Duodenal mucosa (tissue), 2 donors: ENCODE measurements around the gene ZBTB46.

ENCODE experiments used
- H3K27ac ChIP-seq: one replicate; pipeline ENCODE4 v1.7.0; 2013; ENCODE audit warnings: low read depth, low read length
- H3K27me3 ChIP-seq, 2 donors: one replicate each; pipeline ENCODE4 v1.7.0; 2013; ENCODE audit warnings: low read length in 2 of 2, control low read depth in 1 of 2; ENCODE audit not compliant: insufficient read depth in 2 of 2, control insufficient read depth in 1 of 2
- H3K36me3 ChIP-seq, 2 donors: one replicate each; pipeline ENCODE4 v1.7.0; 2013; ENCODE audit warnings: low read length in 2 of 2, control low read depth in 1 of 2; ENCODE audit not compliant: insufficient read depth in 2 of 2, control insufficient read depth in 1 of 2
- H3K4me1 ChIP-seq, 2 donors: one replicate each; pipeline ENCODE4 v1.7.0; 2013; ENCODE audit warnings: low read length in 2 of 2, control low read depth in 1 of 2; ENCODE audit not compliant: insufficient read depth in 2 of 2, control insufficient read depth in 1 of 2
- H3K4me3 ChIP-seq, 2 donors: one replicate each; pipeline ENCODE4 v1.7.0; 2013; ENCODE audit warnings: low read length in 2 of 2, low read depth in 1 of 2
- H3K9ac ChIP-seq, 2 donors: one replicate each; pipeline ENCODE4 v1.7.0; 2013; ENCODE audit warnings: low read length in 2 of 2, low read depth in 1 of 2
- H3K9me3 ChIP-seq, 2 donors: one replicate each; pipeline ENCODE4 v1.7.0; 2013; ENCODE audit warnings: low read length in 2 of 2, control low read depth in 1 of 2; ENCODE audit not compliant: control insufficient read depth in 1 of 2

The ZBTB46 gene

DNA sequence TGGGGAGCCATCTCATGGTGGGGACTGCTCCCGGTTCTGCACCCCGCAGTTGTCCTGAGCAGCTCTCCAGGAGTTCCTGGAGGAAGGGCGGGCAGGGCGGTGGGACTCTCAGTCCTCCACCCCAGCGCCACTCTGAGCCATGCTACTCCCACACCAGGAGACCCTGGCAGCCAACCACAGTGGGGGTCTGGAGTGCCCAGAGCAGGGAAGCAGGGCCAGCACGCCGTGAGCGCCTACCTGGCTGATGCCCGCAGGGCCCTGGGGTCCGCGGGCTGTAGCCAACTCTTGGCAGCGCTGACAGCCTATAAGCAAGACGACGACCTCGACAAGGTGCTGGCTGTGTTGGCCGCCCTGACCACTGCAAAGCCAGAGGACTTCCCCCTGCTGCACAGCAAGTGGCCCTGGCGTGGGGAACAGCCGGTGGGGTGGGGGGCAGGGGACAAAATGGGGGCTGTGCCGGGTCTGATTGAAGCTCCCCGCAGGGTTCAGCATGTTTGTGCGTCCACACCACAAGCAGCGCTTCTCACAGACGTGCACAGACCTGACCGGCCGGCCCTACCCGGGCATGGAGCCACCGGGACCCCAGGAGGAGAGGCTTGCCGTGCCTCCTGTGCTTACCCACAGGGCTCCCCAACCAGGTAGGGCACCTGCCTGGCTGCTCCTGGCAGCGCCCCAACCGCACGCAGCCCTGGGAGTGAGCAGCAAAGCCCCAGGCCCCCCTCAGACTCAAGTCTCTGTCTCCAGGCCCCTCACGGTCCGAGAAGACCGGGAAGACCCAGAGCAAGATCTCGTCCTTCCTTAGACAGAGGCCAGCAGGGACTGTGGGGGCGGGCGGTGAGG is 136.3 kb downstream of the ZBTB46 start:
- H3K4me1 ChIP-seq, result peaks cover 23 to 42% of the 10 kb centered on the region in 2 donors
- no peak overlapping the region for H3K4me3 ChIP-seq
- no peaks in the 10 kb centered on the region for H3K27me3 ChIP-seq
- H3K9ac ChIP-seq, result no peak overlapping the region
- H3K27ac ChIP-seq, result no peak overlapping the region
- peaks cover 0 to 4% of the 10 kb centered on the region in 2 donors for H3K36me3 ChIP-seq
- H3K9me3 ChIP-seq, result no peaks in the 10 kb centered on the region

DNA sequence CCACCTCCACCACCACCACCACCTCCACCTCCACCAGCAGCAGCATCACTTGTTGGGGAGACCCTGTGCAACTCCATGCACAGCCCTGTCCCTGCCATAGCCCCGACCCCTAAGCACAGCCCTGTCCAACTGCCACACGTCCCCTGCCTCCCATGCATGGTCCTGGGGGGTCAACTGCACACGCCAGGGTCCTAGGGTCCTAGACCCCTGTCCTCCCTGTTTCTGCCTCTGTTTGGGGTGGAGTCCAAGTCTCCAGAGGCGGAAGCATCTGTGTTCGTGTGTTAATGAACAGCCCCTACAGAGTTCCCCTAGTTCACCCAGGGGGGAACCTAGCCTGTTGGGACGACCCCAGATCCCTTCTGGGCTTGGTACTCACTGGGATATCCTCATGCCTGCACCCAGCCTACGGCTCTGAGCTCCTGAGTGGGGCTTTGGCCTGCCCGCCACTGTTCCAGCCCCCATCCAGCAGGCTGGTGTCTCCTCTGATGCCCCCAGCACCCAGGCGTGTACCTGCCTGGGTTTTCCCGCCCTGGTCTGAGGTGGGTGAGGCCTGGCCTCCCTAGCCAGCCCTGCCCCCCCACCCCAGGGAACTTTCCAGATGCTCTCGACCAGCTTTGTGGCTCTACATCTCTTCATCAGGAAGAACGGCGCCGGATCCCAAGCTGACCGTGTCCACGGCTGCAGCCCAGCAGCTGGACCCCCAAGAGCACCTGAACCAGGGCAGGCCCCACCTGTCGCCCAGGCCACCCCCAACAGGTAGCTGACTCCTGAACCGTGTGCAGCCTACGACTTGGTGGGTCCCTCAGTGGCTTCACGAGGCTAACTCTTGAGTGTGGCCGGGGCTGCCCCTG is 137.1 kb downstream of the ZBTB46 start:
- Histone ChIP-seq H3K4me3 (no peak overlapping the region), H3K36me3 (peaks cover 0 to 4% of the 10 kb centered on the region in 2 donors), H3K27ac (no peak overlapping the region)

More for the DNA sequence above, 137.1 kb downstream of the ZBTB46 start:
- no peak overlapping the region for H3K9ac ChIP-seq
- peaks cover 23 to 38% of the 10 kb centered on the region in 2 donors for H3K4me1 ChIP-seq
- H3K27me3 ChIP-seq, result no peaks in the 10 kb centered on the region
- H3K9me3 ChIP-seq, result no peaks in the 10 kb centered on the region
